ENCODE measurements around the gene SRPX. TPM values are rescaled to one million over a fixed set of nuclear protein-coding genes. Genes with fewer than 3 reads are reported as not detected.

SRPX gene
- polyA plus RNA-seq, 1 of the 3 experiments (the other 2 are of a cell fraction), result 124 TPM

DNA sequence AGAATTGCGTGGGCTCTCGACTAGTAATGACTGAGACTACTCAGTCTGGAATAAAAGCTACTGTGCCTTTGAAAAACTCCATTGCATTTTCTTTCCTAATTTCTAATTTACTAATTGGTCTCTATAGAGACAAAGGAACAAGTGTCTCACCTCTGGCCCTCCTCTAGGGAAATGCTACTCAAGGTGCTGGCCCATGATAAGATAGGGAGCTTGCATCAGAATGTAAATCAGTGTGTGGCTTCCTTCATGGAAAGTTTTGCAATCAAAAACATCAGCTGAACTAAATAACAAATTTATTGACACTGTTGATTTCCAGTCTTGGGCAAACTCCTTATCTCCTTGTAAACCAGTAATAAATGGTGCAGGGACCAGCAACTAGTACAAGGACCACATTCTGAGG lies 81.8 kb downstream of the SRPX start:
- CTCF ChIA-PET, result interaction anchor here (1.6 kb wide), 1 partner anchor 27 kb away, joined by 3 read pairs; no protein-coding TSS in a partner anchor
- no peak overlapping the region for H3K9ac ChIP-seq
- H3K27me3 ChIP-seq (ENCODE audit: insufficient read depth), result no peaks in the 10 kb centered on the region
- H4K20me1 ChIP-seq (ENCODE audit: insufficient read depth), result no peaks in the 10 kb centered on the region
- no peak overlapping the region for H3K4me3 ChIP-seq (ENCODE audit: low read depth in 2 of 2, low read length in 1 of 2)
- no peaks in the 10 kb centered on the region for H3F3A ChIP-seq (replicated peaks; ENCODE audit: insufficient read depth)
- no peaks in the 10 kb centered on the region for H3K4me1 ChIP-seq (ENCODE audit: control insufficient read depth in 1 of 2, insufficient read depth in 2 of 2, low read depth in 1 of 2, low read length in 1 of 2)
- TF ChIP-seq POLR2AphosphoS5 (IDR thresholded peaks at IDR 0.05; ENCODE audit: low read depth, low read length) (no peak), TCF12 (IDR thresholded peaks at IDR 0.05) (no peak), CHD2 (IDR thresholded peaks at IDR 0.05; ENCODE audit: low read length, partially characterized antibody) (no peak), MXI1 (IDR thresholded peaks at IDR 0.05; ENCODE audit: low read depth, low read length) (no peak), EZH2phosphoT487 (IDR thresholded peaks at IDR 0.05; ENCODE audit: borderline replicate concordance, low read depth) (no peak), SMC3 (IDR thresholded peaks at IDR 0.05; ENCODE audit: low read depth, low read length) (no peak), RFX5 (IDR thresholded peaks at IDR 0.05; ENCODE audit: low read length) (no peak), FOXJ3 (CRISPR knock-in tag; IDR thresholded peaks at IDR 0.05) (no peak), RCOR1 (IDR thresholded peaks at IDR 0.05; ENCODE audit: low read length) (no peak), YY1 (IDR thresholded peaks at IDR 0.05; ENCODE audit: low read depth) (no peak), EP300 (IDR thresholded peaks at IDR 0.05; ENCODE audit: borderline replicate concordance in 1 of 2, low read depth in 1 of 2, low read length in 1 of 2) (no peak), TAF1 (IDR thresholded peaks at IDR 0.05; ENCODE audit: borderline replicate concordance, low read depth, low read length) (no peak), NFIC (IDR thresholded peaks at IDR 0.05; ENCODE audit: borderline replicate concordance) (no peak), FOSL2 (IDR thresholded peaks at IDR 0.05; ENCODE audit: borderline replicate concordance, low read depth) (no peak), GATA2 (CRISPR knock-in tag; IDR thresholded peaks at IDR 0.05) (no peak)
- TF ChIP-seq, protein P1, sequence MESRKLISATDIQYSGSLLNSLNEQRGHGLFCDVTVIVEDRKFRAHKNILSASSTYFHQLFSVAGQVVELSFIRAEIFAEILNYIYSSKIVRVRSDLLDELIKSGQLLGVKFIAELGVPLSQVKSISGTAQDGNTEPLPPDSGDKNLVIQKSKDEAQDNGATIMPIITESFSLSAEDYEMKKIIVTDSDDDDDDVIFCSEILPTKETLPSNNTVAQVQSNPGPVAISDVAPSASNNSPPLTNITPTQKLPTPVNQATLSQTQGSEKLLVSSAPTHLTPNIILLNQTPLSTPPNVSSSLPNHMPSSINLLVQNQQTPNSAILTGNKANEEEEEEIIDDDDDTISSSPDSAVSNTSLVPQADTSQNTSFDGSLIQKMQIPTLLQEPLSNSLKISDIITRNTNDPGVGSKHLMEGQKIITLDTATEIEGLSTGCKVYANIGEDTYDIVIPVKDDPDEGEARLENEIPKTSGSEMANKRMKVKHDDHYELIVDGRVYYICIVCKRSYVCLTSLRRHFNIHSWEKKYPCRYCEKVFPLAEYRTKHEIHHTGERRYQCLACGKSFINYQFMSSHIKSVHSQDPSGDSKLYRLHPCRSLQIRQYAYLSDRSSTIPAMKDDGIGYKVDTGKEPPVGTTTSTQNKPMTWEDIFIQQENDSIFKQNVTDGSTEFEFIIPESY (IDR thresholded peaks at IDR 0.05; ENCODE audit: borderline replicate concordance, low read depth), result no peak
- TF ChIP-seq, protein P2, sequence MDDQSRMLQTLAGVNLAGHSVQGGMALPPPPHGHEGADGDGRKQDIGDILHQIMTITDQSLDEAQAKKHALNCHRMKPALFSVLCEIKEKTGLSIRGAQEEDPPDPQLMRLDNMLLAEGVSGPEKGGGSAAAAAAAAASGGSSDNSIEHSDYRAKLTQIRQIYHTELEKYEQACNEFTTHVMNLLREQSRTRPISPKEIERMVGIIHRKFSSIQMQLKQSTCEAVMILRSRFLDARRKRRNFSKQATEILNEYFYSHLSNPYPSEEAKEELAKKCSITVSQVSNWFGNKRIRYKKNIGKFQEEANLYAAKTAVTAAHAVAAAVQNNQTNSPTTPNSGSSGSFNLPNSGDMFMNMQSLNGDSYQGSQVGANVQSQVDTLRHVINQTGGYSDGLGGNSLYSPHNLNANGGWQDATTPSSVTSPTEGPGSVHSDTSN (IDR thresholded peaks at IDR 0.05), result no peak
- TF ChIP-seq, protein P3, sequence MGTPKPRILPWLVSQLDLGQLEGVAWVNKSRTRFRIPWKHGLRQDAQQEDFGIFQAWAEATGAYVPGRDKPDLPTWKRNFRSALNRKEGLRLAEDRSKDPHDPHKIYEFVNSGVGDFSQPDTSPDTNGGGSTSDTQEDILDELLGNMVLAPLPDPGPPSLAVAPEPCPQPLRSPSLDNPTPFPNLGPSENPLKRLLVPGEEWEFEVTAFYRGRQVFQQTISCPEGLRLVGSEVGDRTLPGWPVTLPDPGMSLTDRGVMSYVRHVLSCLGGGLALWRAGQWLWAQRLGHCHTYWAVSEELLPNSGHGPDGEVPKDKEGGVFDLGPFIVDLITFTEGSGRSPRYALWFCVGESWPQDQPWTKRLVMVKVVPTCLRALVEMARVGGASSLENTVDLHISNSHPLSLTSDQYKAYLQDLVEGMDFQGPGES (IDR thresholded peaks at IDR 0.05; ENCODE audit: low read depth, low read length), result no peak
- TF ChIP-seq, protein P4, sequence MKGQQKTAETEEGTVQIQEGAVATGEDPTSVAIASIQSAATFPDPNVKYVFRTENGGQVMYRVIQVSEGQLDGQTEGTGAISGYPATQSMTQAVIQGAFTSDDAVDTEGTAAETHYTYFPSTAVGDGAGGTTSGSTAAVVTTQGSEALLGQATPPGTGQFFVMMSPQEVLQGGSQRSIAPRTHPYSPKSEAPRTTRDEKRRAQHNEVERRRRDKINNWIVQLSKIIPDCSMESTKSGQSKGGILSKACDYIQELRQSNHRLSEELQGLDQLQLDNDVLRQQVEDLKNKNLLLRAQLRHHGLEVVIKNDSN (IDR thresholded peaks at IDR 0.05; ENCODE audit: borderline replicate concordance, low read depth), result no peak
- no peaks in the 10 kb centered on the region for H3K9me3 ChIP-seq
- POLR2A ChIA-PET, result no interaction called here
- 7% methylated on average over 2 of the region's 2 CpGs for WGBS (ENCODE audit: low lambda C conversion rate)
- H3K27ac ChIP-seq (ENCODE audit: low read depth in 2 of 2, low read length in 1 of 2), result no peak overlapping the region
- no peak overlapping the region for H2AFZ ChIP-seq (ENCODE audit: low read depth)
- H3K9me2 ChIP-seq, result no peaks in the 10 kb centered on the region
- no peaks in the 10 kb centered on the region for H3K36me3 ChIP-seq (replicated peaks in 1 of 2; ENCODE audit: control insufficient read depth in 1 of 2, insufficient read depth in 2 of 2, low read length in 1 of 2)
- no peak overlapping the region for H3K4me2 ChIP-seq
- no peaks in the 10 kb centered on the region for H3K79me2 ChIP-seq (ENCODE audit: insufficient read depth)
- DNase-seq, result no peak
